ENCODE results near the gene MXRA8. TPM values are rescaled to one million over a fixed set of nuclear protein-coding genes. Genes with fewer than 3 reads are reported as not detected.

The MXRA8 gene
- total RNA-seq, 1 donor = 735 TPM

DNA sequence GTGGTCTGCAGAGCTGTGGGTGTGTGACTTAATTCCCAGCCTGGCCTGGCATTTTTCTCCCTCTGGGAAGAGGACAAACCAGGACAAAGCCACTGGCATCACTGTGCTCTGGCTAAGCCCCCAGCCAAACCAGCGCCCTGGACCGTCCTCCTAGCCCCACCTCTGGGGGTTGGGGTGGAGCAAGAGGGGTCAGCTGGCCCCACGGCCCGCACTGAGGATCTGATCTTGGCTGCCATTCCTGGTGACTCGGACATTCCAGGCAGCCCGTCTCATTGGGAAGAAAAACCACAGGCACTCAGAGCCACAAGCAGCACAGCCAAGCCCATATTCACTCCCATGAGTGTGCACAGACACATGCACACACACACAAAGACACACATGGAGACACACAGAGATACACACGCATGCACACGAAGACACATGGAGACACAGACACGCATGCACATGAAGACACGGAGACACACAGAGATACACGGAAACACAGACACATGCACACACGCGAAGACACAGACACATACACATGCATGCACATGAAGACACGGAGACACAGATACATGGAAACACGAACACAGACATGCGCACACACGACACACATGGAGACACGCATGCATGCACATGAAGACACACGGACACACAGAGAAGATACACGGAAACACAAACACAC lies 2.3 kb upstream of the MXRA8 start:
- peak overlapping the region; percentile 18 for H2AFZ ChIP-seq (ENCODE audit: low read length)
- peak; percentile 99 for DNase-seq (ENCODE audit: insufficient read length, low spot score, missing footprints)
- H3K9me3 ChIP-seq (ENCODE audit: low read depth, low read length) = no peaks in the 10 kb centered on the region
- peaks cover 8% of the 10 kb centered on the region for H4K20me1 ChIP-seq (ENCODE audit: insufficient read depth, low read length)
- peaks cover 40% of the 10 kb centered on the region for H3K4me1 ChIP-seq (ENCODE audit: insufficient read depth, low read length)
- peak overlapping the region; percentile 89 for H3K4me2 ChIP-seq (ENCODE audit: insufficient read depth, low read length)
- peak overlapping the region; percentile 85 for H3K27ac ChIP-seq (ENCODE audit: low read depth, low read length)
- peak overlapping the region; percentile 42 for H3K4me3 ChIP-seq (ENCODE audit: insufficient read depth, low read length)
- no peaks in the 10 kb centered on the region for H3K36me3 ChIP-seq (ENCODE audit: insufficient read depth, low read length)
- peaks cover 33% of the 10 kb centered on the region for H3K79me2 ChIP-seq (ENCODE audit: insufficient read depth, low read length)
- no peaks in the 10 kb centered on the region for H3K27me3 ChIP-seq (ENCODE audit: insufficient read depth, low read length)
- TF ChIP-seq, protein P1, sequence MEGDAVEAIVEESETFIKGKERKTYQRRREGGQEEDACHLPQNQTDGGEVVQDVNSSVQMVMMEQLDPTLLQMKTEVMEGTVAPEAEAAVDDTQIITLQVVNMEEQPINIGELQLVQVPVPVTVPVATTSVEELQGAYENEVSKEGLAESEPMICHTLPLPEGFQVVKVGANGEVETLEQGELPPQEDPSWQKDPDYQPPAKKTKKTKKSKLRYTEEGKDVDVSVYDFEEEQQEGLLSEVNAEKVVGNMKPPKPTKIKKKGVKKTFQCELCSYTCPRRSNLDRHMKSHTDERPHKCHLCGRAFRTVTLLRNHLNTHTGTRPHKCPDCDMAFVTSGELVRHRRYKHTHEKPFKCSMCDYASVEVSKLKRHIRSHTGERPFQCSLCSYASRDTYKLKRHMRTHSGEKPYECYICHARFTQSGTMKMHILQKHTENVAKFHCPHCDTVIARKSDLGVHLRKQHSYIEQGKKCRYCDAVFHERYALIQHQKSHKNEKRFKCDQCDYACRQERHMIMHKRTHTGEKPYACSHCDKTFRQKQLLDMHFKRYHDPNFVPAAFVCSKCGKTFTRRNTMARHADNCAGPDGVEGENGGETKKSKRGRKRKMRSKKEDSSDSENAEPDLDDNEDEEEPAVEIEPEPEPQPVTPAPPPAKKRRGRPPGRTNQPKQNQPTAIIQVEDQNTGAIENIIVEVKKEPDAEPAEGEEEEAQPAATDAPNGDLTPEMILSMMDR (IDR thresholded peaks at IDR 0.05; ENCODE audit: extremely low read depth, low read depth, low read length) = no peak

DNA sequence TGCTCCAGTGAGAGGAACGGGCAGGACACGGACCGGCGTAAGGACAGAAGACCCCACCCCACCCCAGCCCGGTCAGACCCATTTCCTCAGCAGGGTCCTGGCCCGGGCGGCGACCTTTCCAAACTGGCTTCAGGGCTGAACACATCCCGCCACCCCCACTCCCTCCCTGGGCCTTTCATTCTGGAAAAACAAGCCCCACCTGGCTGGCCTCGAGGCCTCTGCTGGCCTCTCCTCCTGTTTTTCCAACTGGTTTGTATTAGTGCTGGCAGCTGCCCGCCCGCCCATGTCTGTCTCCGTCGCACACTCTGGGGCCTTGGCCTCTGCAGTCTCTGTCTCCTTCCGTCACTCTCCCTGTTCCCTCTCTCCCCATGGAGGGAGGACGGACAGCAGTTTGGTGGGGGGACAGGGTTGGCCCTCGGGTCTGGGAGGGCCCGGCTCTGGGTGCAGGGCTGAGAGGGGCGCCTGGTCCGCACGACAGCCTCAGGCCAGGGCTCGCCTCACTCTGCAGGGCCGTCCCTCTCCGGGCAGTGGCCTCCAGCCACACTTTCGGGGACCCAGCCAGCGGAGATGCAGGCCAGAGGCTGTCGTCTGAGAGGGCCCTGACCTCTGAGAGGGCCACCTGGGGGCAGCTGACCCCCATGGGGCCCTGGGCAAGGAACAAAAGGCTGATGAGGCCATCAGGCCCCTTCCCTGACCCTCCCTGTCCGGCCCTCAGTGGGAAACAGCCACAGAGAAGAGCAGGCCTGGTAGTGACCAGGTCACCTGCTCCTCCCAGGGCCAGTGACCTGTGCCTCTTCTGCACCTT lies 1.5 kb upstream of the MXRA8 start:
- peaks cover 37% of the 10 kb centered on the region for H3K79me2 ChIP-seq (ENCODE audit: insufficient read depth, low read length)
- peak; percentile 95 for DNase-seq (ENCODE audit: insufficient read length, low spot score, missing footprints)
- H3K9me3 ChIP-seq (ENCODE audit: low read depth, low read length) = no peaks in the 10 kb centered on the region
- no peaks in the 10 kb centered on the region for H3K27me3 ChIP-seq (ENCODE audit: insufficient read depth, low read length)
- H4K20me1 ChIP-seq (ENCODE audit: insufficient read depth, low read length) = peaks cover 8% of the 10 kb centered on the region
- H2AFZ ChIP-seq (ENCODE audit: low read length) = no peak overlapping the region
- TF ChIP-seq, protein P1 (IDR thresholded peaks at IDR 0.05; ENCODE audit: extremely low read depth, low read depth, low read length) = no peak
- H3K4me3 ChIP-seq (ENCODE audit: insufficient read depth, low read length) = peak overlapping the region; percentile 95
- peaks cover 40% of the 10 kb centered on the region for H3K4me1 ChIP-seq (ENCODE audit: insufficient read depth, low read length)
- peaks cover under 1% of the 10 kb centered on the region for H3K36me3 ChIP-seq (ENCODE audit: insufficient read depth, low read length)
- peak overlapping the region; percentile 89 for H3K4me2 ChIP-seq (ENCODE audit: insufficient read depth, low read length)
- H3K27ac ChIP-seq (ENCODE audit: low read depth, low read length) = peak overlapping the region; percentile 85

DNA sequence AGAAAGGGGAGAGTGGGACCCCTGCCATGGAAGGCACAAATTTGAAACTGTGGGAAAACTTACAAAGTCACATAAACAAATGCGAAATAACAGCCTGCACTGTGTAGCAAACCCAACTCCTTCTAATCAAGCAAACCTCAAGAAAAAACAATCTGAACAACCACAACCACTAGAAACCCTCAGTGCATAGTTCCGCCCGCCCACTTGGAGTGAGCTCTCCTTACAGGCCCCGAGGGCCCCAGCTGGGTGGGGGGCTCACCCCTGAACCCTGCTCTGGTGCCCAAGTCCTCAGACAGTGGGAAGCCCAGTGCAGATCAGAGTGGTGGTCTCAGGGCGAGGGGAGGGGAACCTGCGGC lies 931 bp upstream of the MXRA8 start:
- Histone ChIP-seq H3K27ac (ENCODE audit: low read depth, low read length) (peak overlapping the region; percentile 85), H3K36me3 (ENCODE audit: insufficient read depth, low read length) (peaks cover 6% of the 10 kb centered on the region), H3K4me3 (ENCODE audit: insufficient read depth, low read length) (peak overlapping the region; percentile 95), H3K79me2 (ENCODE audit: insufficient read depth, low read length) (peaks cover 43% of the 10 kb centered on the region), H4K20me1 (ENCODE audit: insufficient read depth, low read length) (peaks cover 10% of the 10 kb centered on the region), H2AFZ (ENCODE audit: low read length) (no peak overlapping the region), H3K9me3 (ENCODE audit: low read depth, low read length) (no peaks in the 10 kb centered on the region), H3K27me3 (ENCODE audit: insufficient read depth, low read length) (no peaks in the 10 kb centered on the region), H3K4me1 (ENCODE audit: insufficient read depth, low read length) (peaks cover 40% of the 10 kb centered on the region), H3K4me2 (ENCODE audit: insufficient read depth, low read length) (peak overlapping the region; percentile 89)
- DNase-seq (ENCODE audit: insufficient read length, low spot score, missing footprints) = peak; percentile 97
- TF ChIP-seq, protein P1 (IDR thresholded peaks at IDR 0.05; ENCODE audit: extremely low read depth, low read depth, low read length) = no peak

DNA sequence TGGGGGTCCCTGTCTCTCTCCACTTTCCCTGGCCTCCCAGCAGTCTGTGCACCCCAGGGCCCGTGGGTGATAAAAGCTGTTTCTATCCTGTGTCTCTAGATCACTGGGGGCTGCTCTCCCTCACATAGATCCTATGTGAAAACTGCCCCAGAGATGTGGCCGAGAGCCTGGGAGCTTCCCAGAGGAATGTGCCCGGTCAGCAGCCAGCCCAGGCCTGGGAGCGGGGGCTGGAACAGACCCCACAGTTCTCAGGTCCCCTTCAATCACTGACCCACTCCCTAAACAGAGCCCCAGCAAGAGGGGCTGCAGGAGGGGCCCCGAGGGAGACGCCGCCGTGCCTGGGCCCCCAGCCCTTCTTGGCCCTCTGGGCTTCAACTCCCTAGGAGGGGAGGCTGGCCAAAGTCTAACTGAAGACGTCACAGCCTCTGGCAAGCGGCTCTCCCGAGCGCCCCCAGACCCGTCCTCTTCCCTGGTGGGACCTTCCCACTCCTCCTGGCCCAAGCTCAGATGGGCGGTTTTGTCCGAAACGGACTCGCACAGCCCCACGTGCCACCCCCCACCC lies 403 bp downstream of the MXRA8 start:
- Histone ChIP-seq H3K4me2 (ENCODE audit: insufficient read depth, low read length) (peak overlapping the region; percentile 89), H3K9me3 (ENCODE audit: low read depth, low read length) (no peaks in the 10 kb centered on the region), H3K27ac (ENCODE audit: low read depth, low read length) (peak overlapping the region; percentile 85), H3K36me3 (ENCODE audit: insufficient read depth, low read length) (peaks cover 18% of the 10 kb centered on the region), H2AFZ (ENCODE audit: low read length) (no peak overlapping the region), H4K20me1 (ENCODE audit: insufficient read depth, low read length) (peaks cover 18% of the 10 kb centered on the region), H3K79me2 (ENCODE audit: insufficient read depth, low read length) (peaks cover 56% of the 10 kb centered on the region), H3K4me1 (ENCODE audit: insufficient read depth, low read length) (peaks cover 45% of the 10 kb centered on the region), H3K4me3 (ENCODE audit: insufficient read depth, low read length) (peak overlapping the region; percentile 95), H3K27me3 (ENCODE audit: insufficient read depth, low read length) (no peaks in the 10 kb centered on the region)
- DNase-seq (ENCODE audit: insufficient read length, low spot score, missing footprints) = peak; percentile 90
- TF ChIP-seq, protein P1 (IDR thresholded peaks at IDR 0.05; ENCODE audit: extremely low read depth, low read depth, low read length) = no peak

All from osteoblast (primary cell).